Endothelial cell of umbilical vein (primary cell): ENCODE results near the gene MICAL3. TPM values are rescaled to one million over a fixed set of nuclear protein-coding genes. Genes with fewer than 3 reads are reported as not detected.

ENCODE experiments used
- BruUV-seq: library from RNA; stranded (reverse); fragments of 400-500 nt; replicated peaks from 2 replicates; lab custom pipeline; 2021; lab: Mats Ljungman, UMichigan
- CTCF ChIA-PET: fragments of 300-600, 350-600 bp; sonication (Branson Sonifier 250); formaldehyde crosslinking; loops from one replicate; lab custom pipeline; 2021; ENCODE audit warnings: antibody characterized with exemption, inconsistent platforms; lab: Charles Lee
- POLR2A ChIA-PET: fragments of 300-600, 350-600 bp; sonication (Branson Sonifier 250); formaldehyde crosslinking; loops from one replicate; lab custom pipeline; 2021; ENCODE audit warnings: antibody characterized with exemption, inconsistent platforms; lab: Charles Lee
- DNase-seq: peaks from one replicate; pipeline ENCODE4 v3.0.0-alpha.2; 2011; ENCODE audit warnings: low read depth, low spot score
- FAIRE-seq: peaks from 2 replicates; lab custom pipeline; 2011; peaks lifted over from hg19 to GRCh38; lab: Jason Lieb, UNC
- H2AFZ ChIP-seq: 2 replicates; pipeline ENCODE4 v1.6.0; 2012; ENCODE audit warnings: low read depth, low read length, control low read depth, inconsistent platforms
- H3K27ac ChIP-seq: 2 replicates; pipeline ENCODE4 v1.5.1; 2011; ENCODE audit warnings: low read depth, mild to moderate bottlenecking, control low read depth, low read length, moderate library complexity; ENCODE audit not compliant: insufficient read depth
- H3K27me3 ChIP-seq, 2 experiments: 2 replicates each; pipeline versions ENCODE4 v1.6.0 to v1.6.1; 2011; ENCODE audit warnings: low read length in 2 of 2, mixed read lengths in 1 of 2; ENCODE audit not compliant: control insufficient read depth in 2 of 2, insufficient read depth in 2 of 2
- H3K36me3 ChIP-seq, 2 experiments: 2 replicates in 1 of 2; 3 replicates in 1 of 2; pipeline ENCODE4 v1.5.1; 2011; ENCODE audit warnings: low read length in 2 of 2, mild to moderate bottlenecking in 1 of 2, moderate library complexity in 1 of 2; ENCODE audit not compliant: control insufficient read depth in 2 of 2, insufficient read depth in 2 of 2; ENCODE audit errors: extremely low read depth in 1 of 2
- H3K4me1 ChIP-seq: 3 replicates; pipeline ENCODE4 v1.5.1; 2011; ENCODE audit warnings: mild to moderate bottlenecking, low read length; ENCODE audit not compliant: control insufficient read depth, insufficient read depth; ENCODE audit errors: extremely low read depth
- H3K4me2 ChIP-seq: 2 replicates; pipeline ENCODE4 v1.6.1; 2011; ENCODE audit warnings: low read length, control low read depth, mixed read lengths; ENCODE audit not compliant: insufficient read depth
- H3K4me3 ChIP-seq, 3 experiments: fragments of 200-600 bp in 1 of 3; sonication (generic), shearing (Covaris generic) in 1 of 3; replicated peaks in 1 of 3; 2 replicates each; pipeline ENCODE4 v1.5.1; 2011 to 2016; ENCODE audit warnings: control low read depth in 3 of 3, low read length in 3 of 3, mild to moderate bottlenecking in 2 of 3, inconsistent platforms in 1 of 3, low read depth in 1 of 3, moderate library complexity in 1 of 3; ENCODE audit not compliant: insufficient read depth in 1 of 3
- H3K79me2 ChIP-seq: 2 replicates; pipeline ENCODE4 v1.6.0; 2012; ENCODE audit warnings: low read length, inconsistent platforms; ENCODE audit not compliant: control insufficient read depth, insufficient read depth
- H3K9ac ChIP-seq: replicated peaks from 2 replicates; pipeline ENCODE3; 2011; ENCODE audit warnings: low read length, control low read depth; ENCODE audit not compliant: insufficient read depth; ENCODE audit errors: extremely low read depth
- H3K9me1 ChIP-seq: replicated peaks from 3 replicates; pipeline ENCODE4 v1.6.0; 2011; ENCODE audit warnings: mild to moderate bottlenecking, low read length; ENCODE audit not compliant: control insufficient read depth, insufficient read depth; ENCODE audit errors: extremely low read depth
- H3K9me3 ChIP-seq: replicated peaks from 2 replicates; pipeline ENCODE4 v1.5.1; 2012; ENCODE audit warnings: low read length, inconsistent platforms; ENCODE audit not compliant: control insufficient read depth, insufficient read depth
- H4K20me1 ChIP-seq: replicated peaks from 2 replicates; pipeline ENCODE3; 2011; ENCODE audit warnings: mild to moderate bottlenecking, low read length; ENCODE audit not compliant: control insufficient read depth, insufficient read depth; ENCODE audit errors: extremely low read depth
- EZH2 ChIP-seq: IDR thresholded peaks from 2 replicates; pipeline ENCODE4 v1.6.1; 2012; ENCODE audit warnings: borderline replicate concordance, low read depth, mild to moderate bottlenecking, moderate library complexity, low read length, inconsistent platforms; ENCODE audit not compliant: severe bottlenecking
- GATA2 ChIP-seq: IDR thresholded peaks from 2 replicates; pipeline ENCODE4 v1.7.0; 2011; ENCODE audit warnings: low read depth, mild to moderate bottlenecking, moderate library complexity, mixed read lengths, low read length; ENCODE audit not compliant: insufficient read length, insufficient read depth
- JUN ChIP-seq: IDR thresholded peaks from 2 replicates; pipeline ENCODE4 v1.6.1; 2011; ENCODE audit warnings: borderline replicate concordance, low read depth; ENCODE audit not compliant: insufficient read length, insufficient read depth
- MYC ChIP-seq: IDR thresholded peaks from one replicate; pipeline ENCODE4 v1.6.1; 2011; ENCODE audit warnings: mild to moderate bottlenecking, low read depth, low read length
- POLR2A ChIP-seq: IDR thresholded peaks from 2 replicates; pipeline ENCODE4 v1.6.1; 2012; ENCODE audit warnings: low read depth, mild to moderate bottlenecking, control low read depth, low read length
- POLR2AphosphoS5 ChIP-seq: IDR thresholded peaks from 2 replicates; pipeline ENCODE4 v1.6.1; 2012; ENCODE audit warnings: low read depth, mild to moderate bottlenecking, control low read depth, low read length, moderate library complexity; ENCODE audit not compliant: insufficient read depth
- dilution Hi-C: fragments of 300-500 bp; cut with MboI; formaldehyde crosslinking; loops from one replicate; pipeline ENCODE4 v1.15.0; 2019; ENCODE audit warnings: low sequenced_read_pairs; ENCODE audit not compliant: extremely low pct_ligation_motif_present
- intact Hi-C: fragments of 100-400 bp; cut with micrococcal nuclease; formaldehyde crosslinking; loops from one replicate; pipeline ENCODE4 v1.10.0; 2022
- polyA plus RNA-seq, 4 experiments: library from polyadenylated mRNA; depleted of rRNA in 3 of 4; stranded (reverse) in 3 of 4; unstranded in 1 of 4; fragments of >200 nt; gene quantifications; 2 replicates each; pipeline versions ENCODE4 v1.2.1 to v1.2.3, GENCODE V29; 2011 to 2012; ENCODE audit warnings: missing spikeins in 1 of 4
- total RNA-seq: library from RNA; stranded (reverse); gene quantifications from 2 replicates; pipeline ENCODE4 v1.2.3, GENCODE V29; 2021
- TF ChIP-seq, protein P1 (sequence below): IDR thresholded peaks from 2 replicates; pipeline ENCODE4 v1.6.1; 2011; ENCODE audit not compliant: insufficient read depth, insufficient read length
- TF ChIP-seq, protein P2 (sequence below), 2 donors: IDR thresholded peaks; 1 replicate in 1 of 2; 2 replicates in 1 of 2; pipeline ENCODE4 v1.5.1; 2011; ENCODE audit warnings: low read length in 2 of 2, mild to moderate bottlenecking in 2 of 2, moderate library complexity in 2 of 2, control low read depth in 1 of 2, inconsistent platforms in 1 of 2, low read depth in 1 of 2; ENCODE audit not compliant: insufficient read depth in 1 of 2; ENCODE audit errors: extremely low read depth in 1 of 2

Gene MICAL3
- total and polyA plus RNA-seq, 2 donors (not counting 3 experiments of a cell fraction or from before 2014, with no cell fraction given), result 14.5 to 63.7 TPM

DNA sequence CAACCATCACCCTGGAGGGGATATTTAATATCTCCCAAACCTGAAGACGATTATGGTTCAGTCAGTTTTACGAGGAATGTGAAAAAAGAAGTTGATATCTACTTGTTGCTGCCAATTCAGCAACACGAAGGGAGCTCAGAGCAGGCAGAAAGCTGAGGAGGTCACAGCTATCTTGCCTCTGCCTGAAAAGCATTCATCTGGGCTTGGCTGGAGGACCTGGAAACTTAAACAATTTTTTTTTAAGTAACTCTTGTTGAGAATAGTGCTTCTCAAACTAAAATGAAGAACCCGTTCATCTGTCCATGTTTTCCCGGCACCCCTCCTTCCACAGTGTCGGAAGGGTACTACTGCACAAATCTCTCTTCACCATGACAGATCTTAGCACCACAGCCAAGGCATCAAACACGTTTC, 98.9 kb downstream of the MICAL3 start:
- no TSS peak for BruUV-seq
- H3K27me3 ChIP-seq, result no peaks in the 10 kb centered on the region
- intact Hi-C loops, result no loop called here
- dilution Hi-C loops, result no loop called here
- H3K36me3 ChIP-seq, result no peaks in the 10 kb centered on the region
- FAIRE-seq, result no peak
- no peak for DNase-seq
- H3K27ac ChIP-seq, result no peak overlapping the region
- H3K9me1 ChIP-seq, result no peaks in the 10 kb centered on the region
- peaks cover 24% of the 10 kb centered on the region for H3K4me1 ChIP-seq
- POLR2A ChIA-PET, result no interaction called here
- no peaks in the 10 kb centered on the region for H3K9me3 ChIP-seq
- TF ChIP-seq JUN (no peak), GATA2 (no peak), POLR2AphosphoS5 (no peak), POLR2A (no peak), EZH2 (no peak), MYC (no peak)
- TF ChIP-seq, protein P1, sequence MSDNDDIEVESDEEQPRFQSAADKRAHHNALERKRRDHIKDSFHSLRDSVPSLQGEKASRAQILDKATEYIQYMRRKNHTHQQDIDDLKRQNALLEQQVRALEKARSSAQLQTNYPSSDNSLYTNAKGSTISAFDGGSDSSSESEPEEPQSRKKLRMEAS, result no peak
- TF ChIP-seq, protein P2, sequence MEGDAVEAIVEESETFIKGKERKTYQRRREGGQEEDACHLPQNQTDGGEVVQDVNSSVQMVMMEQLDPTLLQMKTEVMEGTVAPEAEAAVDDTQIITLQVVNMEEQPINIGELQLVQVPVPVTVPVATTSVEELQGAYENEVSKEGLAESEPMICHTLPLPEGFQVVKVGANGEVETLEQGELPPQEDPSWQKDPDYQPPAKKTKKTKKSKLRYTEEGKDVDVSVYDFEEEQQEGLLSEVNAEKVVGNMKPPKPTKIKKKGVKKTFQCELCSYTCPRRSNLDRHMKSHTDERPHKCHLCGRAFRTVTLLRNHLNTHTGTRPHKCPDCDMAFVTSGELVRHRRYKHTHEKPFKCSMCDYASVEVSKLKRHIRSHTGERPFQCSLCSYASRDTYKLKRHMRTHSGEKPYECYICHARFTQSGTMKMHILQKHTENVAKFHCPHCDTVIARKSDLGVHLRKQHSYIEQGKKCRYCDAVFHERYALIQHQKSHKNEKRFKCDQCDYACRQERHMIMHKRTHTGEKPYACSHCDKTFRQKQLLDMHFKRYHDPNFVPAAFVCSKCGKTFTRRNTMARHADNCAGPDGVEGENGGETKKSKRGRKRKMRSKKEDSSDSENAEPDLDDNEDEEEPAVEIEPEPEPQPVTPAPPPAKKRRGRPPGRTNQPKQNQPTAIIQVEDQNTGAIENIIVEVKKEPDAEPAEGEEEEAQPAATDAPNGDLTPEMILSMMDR (IDR thresholded peaks at IDR 0.05; ENCODE audit: extremely low read depth in 1 of 2, insufficient read depth in 1 of 2, low read depth in 1 of 2, low read length in 2 of 2), result no peak
- H3K4me3 ChIP-seq, result no peak overlapping the region
- no peak overlapping the region for H3K9ac ChIP-seq
- H2AFZ ChIP-seq, result no peak overlapping the region
- peaks cover 3% of the 10 kb centered on the region for H4K20me1 ChIP-seq
- no peak overlapping the region for H3K4me2 ChIP-seq
- peaks cover 70% of the 10 kb centered on the region for H3K79me2 ChIP-seq
- CTCF ChIA-PET, result interaction anchor here (0.8 to 1.2 kb wide), 2 partner anchors 10 to 151 kb away, joined by 3 read pairs; no protein-coding TSS in a partner anchor
